Urinary bladder (tissue), 4 donors: ENCODE data around the gene SERPINC1. TPM values are rescaled to one million over a fixed set of nuclear protein-coding genes. Genes with fewer than 3 reads are reported as not detected.

Experiments used
- DNase-seq: peaks from one replicate; pipeline ENCODE4 v3.0.0-alpha.2; 2015; ENCODE audit errors: extremely low spot score
- H3K27ac ChIP-seq: one replicate; pipeline ENCODE4 v1.5.1; 2013; ENCODE audit warnings: low read depth, mild to moderate bottlenecking, moderate library complexity
- H3K36me3 ChIP-seq: one replicate; pipeline ENCODE4 v1.6.1; 2013; ENCODE audit warnings: mild to moderate bottlenecking, moderate library complexity; ENCODE audit not compliant: insufficient read depth
- H3K4me1 ChIP-seq: one replicate; pipeline ENCODE4 v1.6.1; 2013; ENCODE audit warnings: mild to moderate bottlenecking, moderate library complexity; ENCODE audit not compliant: insufficient read depth
- H3K4me3 ChIP-seq: one replicate; pipeline ENCODE4 v1.5.1; 2013; ENCODE audit warnings: low read depth, low read length
- WGBS: extraction: QIAGEN DNeasy Blood & Tissue Kit; methylation state at CpG from one replicate; pipeline ENCODE4 v1.1.7; 2013; 5-methylcytosine and 5-hydroxymethylcytosine counted together
- polyA plus RNA-seq: library from polyadenylated mRNA; stranded (reverse); fragments of 200-250 nt; gene quantifications from one replicate; pipeline ENCODE4 v1.2.3, GENCODE V29; 2013
- total RNA-seq: library from RNA; depleted of rRNA; stranded (reverse); fragments of >200 nt; gene quantifications from one replicate; pipeline ENCODE4 v1.2.3, GENCODE V29; 2014
- donor health status: healthy with polysubstance abuse.
- donor health status: healthy.

SERPINC1 gene
- total and polyA plus RNA-seq, 2 donors = 1.4 TPM; not detected in 1

GRCh38 chr1:173878251-173878650 lies 38.9 kb downstream of the SERPINC1 start:
- no peak for DNase-seq

GRCh38 chr1:173876732-173877131 lies 40.4 kb downstream of the SERPINC1 start:
- no peak overlapping the region for H3K4me3 ChIP-seq
- DNase-seq = no peak
- H3K4me1 ChIP-seq = no peaks in the 10 kb centered on the region
- WGBS = 83% methylated on average over 5 of the region's 5 CpGs
- H3K27ac ChIP-seq = no peak overlapping the region
- peaks cover 3% of the 10 kb centered on the region for H3K36me3 ChIP-seq

More at GRCh38 chr1:173878251-173878650, 38.9 kb downstream of the SERPINC1 start:
- Histone ChIP-seq H3K4me1 (no peaks in the 10 kb centered on the region), H3K36me3 (peaks cover 3% of the 10 kb centered on the region), H3K27ac (no peak overlapping the region), H3K4me3 (no peak overlapping the region)

GRCh38 chr1:173871500-173871899 lies 45.6 kb downstream of the SERPINC1 start:
- DNase-seq = no peak
- Histone ChIP-seq H3K27ac (no peak overlapping the region), H3K36me3 (no peaks in the 10 kb centered on the region), H3K4me1 (no peaks in the 10 kb centered on the region), H3K4me3 (no peak overlapping the region)
- 87% methylated on average over 2 of the region's 2 CpGs for WGBS

- H3K4me1 ChIP-seq = no peaks in the 10 kb centered on the region
- H3K27ac ChIP-seq = no peak overlapping the region
- DNase-seq = no peak
- H3K4me3 ChIP-seq = no peak overlapping the region
- no peaks in the 10 kb centered on the region for H3K36me3 ChIP-seq
- WGBS = 80% methylated on average over 5 of the region's 5 CpGs
Measured at GRCh38 chr1:173871091-173871490, 46.0 kb downstream of the SERPINC1 start.

- WGBS = 86% methylated on average over 15 of the region's 15 CpGs
- Histone ChIP-seq H3K4me1 (no peaks in the 10 kb centered on the region), H3K36me3 (peaks cover 1% of the 10 kb centered on the region), H3K27ac (no peak overlapping the region), H3K4me3 (no peak overlapping the region)
- no peak for DNase-seq
Measured at GRCh38 chr1:173870252-173871075, 46.7 kb downstream of the SERPINC1 start.

GRCh38 chr1:173869021-173869359 lies 48.1 kb downstream of the SERPINC1 start:
- no peaks in the 10 kb centered on the region for H3K4me1 ChIP-seq
- peak overlapping the region; percentile 96 for H3K27ac ChIP-seq
- no peak for DNase-seq
- peaks cover 4% of the 10 kb centered on the region for H3K36me3 ChIP-seq
- peak overlapping the region; percentile 71 for H3K4me3 ChIP-seq
- WGBS = 3% methylated on average over 5 of the region's 5 CpGs

- no peaks in the 10 kb centered on the region for H3K4me1 ChIP-seq
- H3K36me3 ChIP-seq = peaks cover 6% of the 10 kb centered on the region
- WGBS = under 1% methylated on average over 53 of the region's 53 CpGs
- H3K27ac ChIP-seq = peak within 1 kb of the TSS; percentile 96
- peak; percentile 56 for DNase-seq
- peak within 1 kb of the TSS; percentile 71 for H3K4me3 ChIP-seq
Measured at GRCh38 chr1:173868266-173869020, 48.7 kb downstream of the SERPINC1 start, which contains the start of gene ZBTB37. ZBTB37 (plus strand) TSS chr1:173868380; CDS start chr1:173870226, 1,846 bp downstream.

- peak within 1 kb of the TSS; percentile 96 for H3K27ac ChIP-seq
- DNase-seq = peak; percentile 100
- peak within 1 kb of the TSS; percentile 71 for H3K4me3 ChIP-seq
- under 1% methylated on average over 30 of the region's 30 CpGs for WGBS
- H3K36me3 ChIP-seq = peaks cover 6% of the 10 kb centered on the region
- no peaks in the 10 kb centered on the region for H3K4me1 ChIP-seq
Measured at GRCh38 chr1:173867753-173868265, 49.3 kb downstream of the SERPINC1 start, which contains the start of gene GAS5. GAS5 (minus strand) TSS chr1:173867989.

- 4% methylated on average over 32 of the region's 32 CpGs for WGBS
- Histone ChIP-seq H3K4me3 (peak overlapping the region; percentile 43), H3K36me3 (peaks cover 6% of the 10 kb centered on the region), H3K4me1 (no peaks in the 10 kb centered on the region), H3K27ac (peak overlapping the region; percentile 93)
- no peak for DNase-seq
Measured at GRCh38 chr1:173867141-173867752, 49.9 kb downstream of the SERPINC1 start.

- H3K4me3 ChIP-seq = peak overlapping the region; percentile 43
- H3K36me3 ChIP-seq = peaks cover 6% of the 10 kb centered on the region
- WGBS = 14% methylated on average over 2 of the region's 2 CpGs
- no peak for DNase-seq
- H3K27ac ChIP-seq = no peak overlapping the region
- no peaks in the 10 kb centered on the region for H3K4me1 ChIP-seq
Measured at GRCh38 chr1:173866413-173867115, 50.6 kb downstream of the SERPINC1 start.

GRCh38 chr1:173865468-173866164 lies 51.5 kb downstream of the SERPINC1 start:
- no peak overlapping the region for H3K4me3 ChIP-seq
- H3K4me1 ChIP-seq = no peaks in the 10 kb centered on the region
- no peak for DNase-seq
- no peak overlapping the region for H3K27ac ChIP-seq
- peaks cover 6% of the 10 kb centered on the region for H3K36me3 ChIP-seq
- WGBS = 41% methylated on average over 4 of the region's 4 CpGs

- Histone ChIP-seq H3K4me1 (no peaks in the 10 kb centered on the region), H3K4me3 (no peak overlapping the region), H3K36me3 (peaks cover 6% of the 10 kb centered on the region), H3K27ac (no peak overlapping the region)
- DNase-seq = no peak
- 86% methylated on average over 5 of the region's 5 CpGs for WGBS
Measured at GRCh38 chr1:173864179-173864867, 52.8 kb downstream of the SERPINC1 start.
